Astrocyte (in vitro differentiated cells and primary cell): ENCODE data around the gene LIPC.

ENCODE experiments used
- CTCF ChIP-seq: IDR thresholded peaks from 2 replicates; pipeline ENCODE4 v1.5.1; 2011; ENCODE audit warnings: low read depth, mild to moderate bottlenecking, inconsistent platforms, low read length, moderate library complexity; ENCODE audit not compliant: insufficient read depth
- EZH2 ChIP-seq: IDR thresholded peaks from 2 replicates; pipeline ENCODE4 v1.6.1; 2012; ENCODE audit warnings: mild to moderate bottlenecking, low read length, inconsistent platforms; ENCODE audit not compliant: insufficient read depth

DNA sequence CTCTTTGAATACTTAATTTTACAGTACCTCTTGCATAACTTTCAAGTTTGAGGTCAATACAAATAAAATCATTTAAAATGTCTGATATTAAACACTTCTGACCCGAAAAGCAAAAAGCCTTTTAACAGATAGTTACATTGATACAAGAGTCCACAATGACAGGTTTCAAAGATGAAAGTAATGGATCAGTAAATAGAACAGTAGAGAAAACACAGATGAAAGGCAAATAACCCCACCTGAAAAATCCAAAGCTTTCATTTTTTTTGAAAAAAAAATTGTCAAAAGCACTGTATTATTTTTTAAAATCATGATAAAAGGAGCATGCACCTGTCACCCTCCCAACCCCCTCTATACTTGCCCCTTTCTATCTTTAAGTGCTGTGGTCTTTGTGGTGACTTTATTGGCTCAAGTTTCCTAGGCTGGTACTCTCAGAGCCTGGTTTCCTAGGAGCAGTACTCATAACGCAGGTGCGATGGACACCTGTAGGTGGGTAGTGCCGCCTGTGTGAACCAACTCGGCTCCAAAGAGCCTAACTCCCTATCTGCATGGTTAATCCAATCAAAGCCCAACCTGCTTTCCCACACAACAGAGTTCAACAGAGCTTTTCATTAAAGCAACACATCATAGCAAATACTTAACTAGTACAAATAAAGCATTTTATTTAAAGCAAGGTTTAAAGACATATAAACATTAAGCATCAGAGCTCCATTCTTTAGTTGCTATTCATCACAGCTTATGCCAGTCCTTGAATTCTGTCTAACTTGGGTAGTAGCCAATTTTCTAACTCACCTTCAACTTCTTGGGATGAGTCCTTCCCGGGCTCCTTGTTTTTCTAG is 32.2 kb downstream of the LIPC start:
- TF ChIP-seq CTCF, result no peak
- TF ChIP-seq EZH2, result no peak
